Loucy (cell line): Measurements from ENCODE around the gene EQTN.

Experiments used
- H2AFZ ChIP-seq: fragments of 200-600 bp; sonication (generic); 2 replicates; pipeline ENCODE4 v1.6.0; 2016; ENCODE audit warnings: antibody characterized with exemption, mild to moderate bottlenecking, low read length, moderate library complexity
- H3F3A ChIP-seq: fragments of 200-600 bp; 2 replicates; pipeline ENCODE4 v1.6.0; 2016; ENCODE audit warnings: antibody characterized with exemption, low read depth, mild to moderate bottlenecking
- H3K27me3 ChIP-seq: fragments of 200-600 bp; sonication (generic); 2 replicates; pipeline ENCODE4 v1.6.1; 2014; ENCODE audit warnings: low read length, mild to moderate bottlenecking; ENCODE audit not compliant: insufficient read depth, poor library complexity, severe bottlenecking
- H3K36me3 ChIP-seq: fragments of 200-600 bp; sonication (generic); 2 replicates; pipeline ENCODE4 v1.6.1; 2016; ENCODE audit warnings: low read length; ENCODE audit not compliant: insufficient read depth
- H3K4me1 ChIP-seq: fragments of 200-600 bp; sonication (generic); 2 replicates; pipeline ENCODE4 v1.5.1; 2014; ENCODE audit warnings: low read length, mild to moderate bottlenecking; ENCODE audit not compliant: insufficient read depth, poor library complexity, severe bottlenecking
- H3K4me2 ChIP-seq: fragments of 200-600 bp; sonication (generic); 2 replicates; pipeline ENCODE4 v1.6.0; 2014; ENCODE audit warnings: antibody characterized with exemption, low read length, low read depth, mild to moderate bottlenecking; ENCODE audit not compliant: poor library complexity, severe bottlenecking
- H3K4me3 ChIP-seq: fragments of 200-600 bp; sonication (generic); 2 replicates; pipeline ENCODE4 v1.5.1; 2014; ENCODE audit warnings: low read length, mild to moderate bottlenecking, mixed read lengths; ENCODE audit not compliant: poor library complexity, severe bottlenecking
- H3K79me2 ChIP-seq: fragments of 200-600 bp; sonication (generic); 2 replicates; pipeline ENCODE4 v1.6.1; 2014; ENCODE audit warnings: low read length; ENCODE audit not compliant: insufficient read depth
- H3K9ac ChIP-seq: fragments of 200-600 bp; sonication (generic); 2 replicates; pipeline ENCODE4 v1.6.0; 2014; ENCODE audit warnings: mild to moderate bottlenecking, low read depth, low read length, moderate library complexity; ENCODE audit not compliant: poor library complexity, severe bottlenecking
- H3K9me2 ChIP-seq: fragments of 200-600 bp; sonication (generic); replicated peaks from 2 replicates; pipeline ENCODE4 v1.6.1; 2016; ENCODE audit warnings: low read depth, low read length, mixed read lengths
- H3K9me3 ChIP-seq: fragments of 200-600 bp; sonication (generic); 2 replicates; pipeline ENCODE4 v1.6.1; 2014; ENCODE audit warnings: mild to moderate bottlenecking, antibody characterized with exemption, low read length, low read depth; ENCODE audit not compliant: insufficient read depth
- H4K20me1 ChIP-seq: fragments of 200-600 bp; sonication (generic); 2 replicates; pipeline ENCODE4 v1.6.0; 2014; ENCODE audit warnings: antibody characterized with exemption, low read length, mild to moderate bottlenecking; ENCODE audit not compliant: insufficient read depth, poor library complexity, severe bottlenecking
- CTCF ChIP-seq: fragments of 200-600 bp; sonication (generic); conservative IDR thresholded peaks from 2 replicates; pipeline ENCODE4 v1.5.1; 2014; ENCODE audit warnings: mild to moderate bottlenecking, antibody characterized with exemption, low read length
- EZH2phosphoT487 ChIP-seq: fragments of 200-600 bp; IDR thresholded peaks from 2 replicates; pipeline ENCODE4 v1.6.1; 2018; ENCODE audit warnings: antibody characterized with exemption, mild to moderate bottlenecking, moderate library complexity, borderline replicate concordance

The EQTN gene

GRCh38 chr9:27279611-27280010, 17.3 kb downstream of the EQTN start:
- Histone ChIP-seq H2AFZ (no peak overlapping the region; the same call in 1 of the 2 replicates), H3K27me3 (no peaks in the 10 kb centered on the region)

DNA sequence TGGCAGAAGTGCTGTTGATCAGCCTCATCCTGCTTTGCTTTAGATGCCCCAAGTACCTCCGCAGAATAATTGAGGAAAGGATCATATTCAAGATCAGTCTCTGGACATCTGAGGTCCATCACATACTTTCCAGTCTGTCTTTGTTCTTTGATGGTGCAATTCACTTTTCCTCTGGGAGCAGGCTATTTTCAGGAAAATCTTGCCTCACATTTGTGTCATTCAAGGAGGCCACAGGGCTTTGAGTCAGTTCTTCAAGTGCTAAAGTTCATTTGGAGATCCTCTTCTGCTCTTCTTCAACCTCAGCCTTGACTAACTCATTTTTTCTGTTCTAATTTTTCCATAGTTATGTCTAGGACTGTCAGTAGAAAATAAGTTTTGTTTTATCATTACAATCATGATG, 18.6 kb downstream of the EQTN start:
- Histone ChIP-seq H3K4me3 (no peak overlapping the region), H3K9me2 (no peaks in the 10 kb centered on the region), H3K79me2 (no peaks in the 10 kb centered on the region), H3K4me2 (no peak overlapping the region), H3K27me3 (no peaks in the 10 kb centered on the region), H4K20me1 (no peaks in the 10 kb centered on the region), H3K9ac (no peak overlapping the region), H2AFZ (no peak overlapping the region), H3K36me3 (no peaks in the 10 kb centered on the region), H3K9me3 (no peaks in the 10 kb centered on the region), H3F3A (no peaks in the 10 kb centered on the region), H3K4me1 (no peaks in the 10 kb centered on the region)
- TF ChIP-seq CTCF (no peak), EZH2phosphoT487 (no peak)

More at GRCh38 chr9:27279611-27280010, 17.3 kb downstream of the EQTN start:
- Histone ChIP-seq H3K4me3 (no peak overlapping the region), H3K4me1 (no peaks in the 10 kb centered on the region), H3F3A (no peaks in the 10 kb centered on the region), H3K4me2 (no peak overlapping the region), H3K79me2 (no peaks in the 10 kb centered on the region), H3K9ac (no peak overlapping the region), H3K9me3 (no peaks in the 10 kb centered on the region), H3K9me2 (no peaks in the 10 kb centered on the region), H4K20me1 (no peaks in the 10 kb centered on the region), H3K36me3 (no peaks in the 10 kb centered on the region)
- TF ChIP-seq CTCF (no peak), EZH2phosphoT487 (no peak)

DNA sequence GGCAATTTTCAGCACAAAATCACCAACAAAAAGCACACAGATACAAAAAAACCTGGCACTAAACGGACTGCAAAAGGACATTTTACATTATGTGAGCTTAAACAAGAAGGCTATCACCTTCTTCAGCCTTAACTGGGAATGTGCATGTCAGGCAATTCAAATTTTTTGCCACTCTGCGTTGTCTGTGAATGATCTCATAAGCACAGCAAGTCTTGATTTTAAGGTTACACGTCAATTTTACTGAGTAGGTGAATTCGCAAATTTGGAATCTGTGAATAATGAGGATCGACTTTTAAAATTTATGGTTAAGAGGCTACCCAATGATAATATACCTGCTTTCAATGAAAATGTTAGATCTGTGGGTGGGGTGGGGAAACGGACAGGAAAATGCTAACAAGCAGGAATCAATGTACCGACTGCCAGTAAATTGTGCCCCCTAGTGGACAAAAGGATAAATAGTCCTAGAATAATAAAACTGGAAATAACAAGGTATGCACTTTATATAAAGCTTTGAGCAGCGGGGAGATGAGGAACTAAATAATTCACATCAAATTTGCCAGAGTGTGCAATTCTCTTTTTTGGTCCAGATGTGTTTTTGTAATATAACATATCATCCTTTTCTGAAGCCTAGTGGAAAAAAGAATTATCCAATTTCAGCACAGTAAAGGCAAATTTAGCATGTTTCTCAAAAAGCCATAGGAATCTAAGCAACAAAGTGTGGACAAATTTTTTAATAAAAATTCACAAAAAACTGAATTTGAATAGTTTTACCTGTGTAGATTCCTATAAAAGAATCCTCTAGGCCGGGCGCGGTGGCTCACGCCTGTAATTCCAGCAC, 20.5 kb downstream of the EQTN start:
- H3K27me3 ChIP-seq = no peaks in the 10 kb centered on the region
- H3K36me3 ChIP-seq = no peaks in the 10 kb centered on the region
- peak overlapping the region; percentile 77 for H2AFZ ChIP-seq
- H3K4me3 ChIP-seq = no peak overlapping the region
- TF ChIP-seq CTCF (peak; percentile 88), EZH2phosphoT487 (no peak)
- H4K20me1 ChIP-seq = no peaks in the 10 kb centered on the region
- no peaks in the 10 kb centered on the region for H3F3A ChIP-seq
- no peaks in the 10 kb centered on the region for H3K9me2 ChIP-seq
- no peak overlapping the region for H3K9ac ChIP-seq
- no peaks in the 10 kb centered on the region for H3K9me3 ChIP-seq
- peak overlapping the region; percentile 5 for H3K4me2 ChIP-seq
- H3K79me2 ChIP-seq = no peaks in the 10 kb centered on the region
- H3K4me1 ChIP-seq = no peaks in the 10 kb centered on the region
